Ovary (tissue), 9 donors: ENCODE measurements around the gene NDE1. TPM values are rescaled to one million over a fixed set of nuclear protein-coding genes. Genes with fewer than 3 reads are reported as not detected.
"Not testable (repeated sequence)": the region's sequence is repeated elsewhere in the genome, so short reads cannot be mapped to it uniquely, and the experiment has no call there.

Experiments
- DNase-seq, 5 donors: peaks; one replicate each; pipeline ENCODE4 v3.0.0-alpha.2; 2019 to 2020
- H3K27ac ChIP-seq, 2 donors: fragments of 200-600 bp; one replicate each; pipeline versions ENCODE4 v1.5.1 to v1.8.0; 2019 to 2022
- H3K27me3 ChIP-seq: fragments of 200-600 bp; one replicate; pipeline ENCODE4 v1.8.0; 2022
- H3K36me3 ChIP-seq: fragments of 200-600 bp; sonication (generic); one replicate; pipeline ENCODE4 v1.5.1; 2019
- H3K4me1 ChIP-seq: one replicate; pipeline ENCODE4 v1.8.1; 2013; ENCODE audit warnings: mild to moderate bottlenecking, moderate library complexity; ENCODE audit not compliant: insufficient read depth
- H3K4me3 ChIP-seq: fragments of 200-600 bp; sonication (generic); one replicate; pipeline ENCODE4 v1.5.1; 2017
- H3K9me3 ChIP-seq, 2 donors: fragments of 200-600 bp in 1 of 2; sonication (generic) in 1 of 2; one replicate each; pipeline versions ENCODE4 v1.5.1 to v1.8.1; 2013 to 2019; ENCODE audit warnings: mild to moderate bottlenecking in 1 of 2, moderate library complexity in 1 of 2
- EP300 ChIP-seq: sonication (generic); formaldehyde crosslinking; IDR thresholded peaks from one replicate; pipeline ENCODE4 v1.6.1; 2017; ENCODE audit warnings: antibody characterized with exemption
- POLR2A ChIP-seq: fragments of 450-650 bp; IDR thresholded peaks from one replicate; pipeline ENCODE4 v1.6.1; 2017; ENCODE audit warnings: antibody characterized with exemption, mild to moderate bottlenecking, moderate library complexity
- WGBS, 3 donors: extraction: QIAGEN DNeasy Blood & Tissue Kit in 1 of 3; methylation state at CpG; one replicate each; pipeline versions ENCODE4 v1.1.5 to v1.1.7; 2013 to 2017; 5-methylcytosine and 5-hydroxymethylcytosine counted together
- intact Hi-C, 4 donors: fragments of 100-400 bp; cut with DNase I; formaldehyde crosslinking; loops; one replicate each; pipeline versions ENCODE4 v1.11.0 to v1.15.1; 2022 to 2023
- polyA plus RNA-seq, 2 donors: library from polyadenylated mRNA; stranded (reverse); fragments of 200-250 nt in 1 of 2; fragments of 350-450 nt in 1 of 2; fragmentation: Illumina TruSeq in 1 of 2; extraction: RNeasy Lipid Tissue Mini Kit (QIAGEN cat#74804) in 1 of 2; gene quantifications; one replicate each; pipeline ENCODE4 v1.2.3, GENCODE V29; 2013 to 2014
- total RNA-seq, 7 donors: library from RNA; depleted of rRNA in 2 of 7; stranded (reverse); fragments of >200 nt in 2 of 7; fragmentation: NEBNext Ultra II Directional in 3 of 7; extraction: Animal tissue kit (Norgen Biotek cat#: 25700) in 3 of 7; gene quantifications; one replicate each; pipeline versions ENCODE4 v1.1.0 to v1.2.4, GENCODE V29; 2016 to 2023
- TF ChIP-seq, protein P1 (sequence below), 3 donors: fragments of 450-650 bp in 2 of 3; fragments of 200-600 bp in 1 of 3; IDR thresholded peaks; one replicate each; pipeline versions ENCODE4 v1.5.1 to v1.8.0; 2016 to 2022; ENCODE audit warnings: antibody characterized with exemption in 3 of 3, mild to moderate bottlenecking in 1 of 3
- donor health status: DM: no; HTN: no; CAD: no; lungs with moderate emphysema.
- donor health status: DM: no; HTN: no; CAD: no.
- donor health status: Bipolar disorder and iron deficiency.
- donor health status: DM: yes; HTN: yes; CAD: no.
- donor health status: DM: no; HTN: no; CAD: no.
- donor health status: DM: yes; HTN: yes; CAD: no.

The NDE1 gene
- total and polyA plus RNA-seq, 9 donors, result 9.8 to 31.9 (median 22.4) TPM

GRCh38 chr16:15604460-15605440 lies 45.3 kb upstream of the NDE1 start:
- intact Hi-C loops, result no loop called here
- no peaks in the 10 kb centered on the region for H3K27me3 ChIP-seq
- WGBS, 3 donors, result 91 to 93% (median 91%) methylated on average over 14 of the region's 14 CpGs

DNA sequence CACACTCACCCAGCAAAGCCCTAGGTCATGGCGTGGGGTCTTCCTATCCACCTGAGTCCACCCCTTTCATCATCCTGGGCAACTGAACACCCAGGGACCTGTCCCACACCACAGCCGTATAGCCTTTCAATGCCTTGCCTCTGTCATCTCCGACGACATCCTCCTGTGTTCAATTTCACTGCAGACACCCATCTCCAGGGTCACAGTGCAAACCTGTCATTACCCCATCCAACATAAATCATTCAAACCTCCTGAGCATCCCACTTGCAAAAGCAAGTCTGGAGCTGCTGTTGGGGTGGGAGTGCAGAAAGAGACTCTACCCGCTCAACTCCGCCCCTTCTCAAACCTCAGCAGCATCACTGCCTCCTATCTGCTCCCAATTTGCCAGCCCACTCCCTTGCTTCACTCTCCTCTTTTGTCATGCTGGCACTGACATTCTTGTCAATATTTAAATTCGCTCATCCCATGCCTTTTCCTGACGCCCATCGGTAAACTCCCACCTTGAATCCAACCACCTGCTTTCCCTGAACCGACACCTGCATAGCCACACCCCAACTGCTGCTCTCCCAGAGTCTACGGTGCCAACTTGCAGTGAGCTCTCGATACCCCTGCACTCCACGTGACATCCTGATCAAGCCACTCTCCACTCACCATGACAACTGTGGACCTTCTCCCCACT lies 44.1 kb upstream of the NDE1 start:
- no peaks in the 10 kb centered on the region for H3K4me1 ChIP-seq
- H3K9me3 ChIP-seq, result no peaks in the 10 kb centered on the region
- H3K27me3 ChIP-seq, result no peaks in the 10 kb centered on the region
- no peak for TF ChIP-seq POLR2A
- no peak for TF ChIP-seq EP300
- TF ChIP-seq, protein P1, sequence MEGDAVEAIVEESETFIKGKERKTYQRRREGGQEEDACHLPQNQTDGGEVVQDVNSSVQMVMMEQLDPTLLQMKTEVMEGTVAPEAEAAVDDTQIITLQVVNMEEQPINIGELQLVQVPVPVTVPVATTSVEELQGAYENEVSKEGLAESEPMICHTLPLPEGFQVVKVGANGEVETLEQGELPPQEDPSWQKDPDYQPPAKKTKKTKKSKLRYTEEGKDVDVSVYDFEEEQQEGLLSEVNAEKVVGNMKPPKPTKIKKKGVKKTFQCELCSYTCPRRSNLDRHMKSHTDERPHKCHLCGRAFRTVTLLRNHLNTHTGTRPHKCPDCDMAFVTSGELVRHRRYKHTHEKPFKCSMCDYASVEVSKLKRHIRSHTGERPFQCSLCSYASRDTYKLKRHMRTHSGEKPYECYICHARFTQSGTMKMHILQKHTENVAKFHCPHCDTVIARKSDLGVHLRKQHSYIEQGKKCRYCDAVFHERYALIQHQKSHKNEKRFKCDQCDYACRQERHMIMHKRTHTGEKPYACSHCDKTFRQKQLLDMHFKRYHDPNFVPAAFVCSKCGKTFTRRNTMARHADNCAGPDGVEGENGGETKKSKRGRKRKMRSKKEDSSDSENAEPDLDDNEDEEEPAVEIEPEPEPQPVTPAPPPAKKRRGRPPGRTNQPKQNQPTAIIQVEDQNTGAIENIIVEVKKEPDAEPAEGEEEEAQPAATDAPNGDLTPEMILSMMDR (IDR thresholded peaks at IDR 0.05), result no peak
- DNase-seq, result no peak
- 92 to 94% (median 94%) methylated on average over 13 of the region's 13 CpGs for WGBS, 3 donors
- H3K27ac ChIP-seq, result no peak overlapping the region
- intact Hi-C loops, result no loop called here
- no peak overlapping the region for H3K4me3 ChIP-seq
- no peaks in the 10 kb centered on the region for H3K36me3 ChIP-seq

More at GRCh38 chr16:15604460-15605440, 45.3 kb upstream of the NDE1 start:
- no peak overlapping the region for H3K4me3 ChIP-seq
- H3K9me3 ChIP-seq, result no peaks in the 10 kb centered on the region
- TF ChIP-seq, protein P1 (IDR thresholded peaks at IDR 0.05), result no peak
- TF ChIP-seq POLR2A (no peak), EP300 (no peak)
- DNase-seq, result peak in 1 of 5 donors; percentile 3
- no peak overlapping the region for H3K27ac ChIP-seq
- H3K36me3 ChIP-seq, result no peaks in the 10 kb centered on the region
- no peaks in the 10 kb centered on the region for H3K4me1 ChIP-seq

GRCh38 chr16:15606518-15607220 lies 43.4 kb upstream of the NDE1 start:
- intact Hi-C loops, result no loop called here
- Histone ChIP-seq H3K9me3 (no peaks in the 10 kb centered on the region), H3K27ac (no peak overlapping the region), H3K27me3 (no peaks in the 10 kb centered on the region), H3K4me3 (no peak overlapping the region), H3K36me3 (no peaks in the 10 kb centered on the region), H3K4me1 (no peaks in the 10 kb centered on the region)
- 93 to 97% (median 94%) methylated on average over 5 of the region's 5 CpGs for WGBS, 3 donors
- TF ChIP-seq EP300 (no peak), POLR2A (no peak)
- TF ChIP-seq, protein P1 (IDR thresholded peaks at IDR 0.05), result no peak
- no peak for DNase-seq

- H3K4me3 ChIP-seq, H3K27me3 ChIP-seq, DNase-seq, H3K27ac ChIP-seq, H3K4me1 ChIP-seq, intact Hi-C loops, H3K9me3 ChIP-seq, H3K36me3 ChIP-seq: not testable (repeated sequence)
- WGBS, 3 donors, result 87 to 92% (median 87%) methylated on average over 12 of the region's 12 CpGs
Observed at GRCh38 chr16:15607221-15607699, 42.8 kb upstream of the NDE1 start.
